GM12892 (cell line): Measurements from ENCODE around the gene ARHGEF18.

Source experiments
- POLR2A ChIP-seq: IDR thresholded peaks from 2 replicates; pipeline ENCODE4 v1.6.1; 2011; ENCODE audit warnings: low read depth, low read length, control low read depth
- TAF1 ChIP-seq: IDR thresholded peaks from 2 replicates; pipeline ENCODE4 v1.6.1; 2011; ENCODE audit warnings: low read depth, mild to moderate bottlenecking, control low read depth, low read length, borderline replicate concordance

- TF ChIP-seq POLR2A (no peak), TAF1 (no peak)
Observed at GRCh38 chr19:7368456-7368855, 19.7 kb downstream of the ARHGEF18 start.
